H54 (cell line): ENCODE results near the gene APBB2.

Experiments used
- DNase-seq: peaks from one replicate; pipeline ENCODE4 v3.0.0; 2011; ENCODE audit warnings: low spot score, mixed read lengths; ENCODE audit not compliant: insufficient read length
- FAIRE-seq: peaks from 3 replicates; lab custom pipeline; 2011; peaks lifted over from hg19 to GRCh38; lab: Jason Lieb, UNC
- POLR2A ChIP-seq: IDR thresholded peaks from 2 replicates; pipeline ENCODE4 v1.6.1; 2011; ENCODE audit warnings: low read depth, mild to moderate bottlenecking, low read length

The APBB2 gene

DNA sequence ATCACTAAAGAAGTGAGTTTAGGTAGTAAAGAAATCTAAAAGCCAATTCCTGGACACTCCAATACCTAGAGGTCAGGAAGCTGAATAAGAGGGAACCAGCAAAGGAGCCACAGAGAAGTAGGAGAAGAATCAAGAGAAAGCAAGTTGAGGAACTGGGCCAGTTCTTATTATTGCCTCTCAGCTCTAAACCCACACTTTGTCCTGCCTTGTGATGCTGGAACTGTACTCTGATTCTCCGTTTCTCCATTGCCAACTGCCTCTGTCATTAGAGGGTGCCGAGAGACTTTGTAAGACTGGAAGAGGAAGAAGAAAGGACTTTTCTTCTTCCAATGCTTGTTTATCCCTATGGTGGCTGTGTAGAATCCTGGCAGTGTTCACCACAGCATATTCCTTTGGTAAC lies 426.0 kb downstream of the APBB2 start:
- no peak for TF ChIP-seq POLR2A
- FAIRE-seq, result no peak
- DNase-seq, result no peak

DNA sequence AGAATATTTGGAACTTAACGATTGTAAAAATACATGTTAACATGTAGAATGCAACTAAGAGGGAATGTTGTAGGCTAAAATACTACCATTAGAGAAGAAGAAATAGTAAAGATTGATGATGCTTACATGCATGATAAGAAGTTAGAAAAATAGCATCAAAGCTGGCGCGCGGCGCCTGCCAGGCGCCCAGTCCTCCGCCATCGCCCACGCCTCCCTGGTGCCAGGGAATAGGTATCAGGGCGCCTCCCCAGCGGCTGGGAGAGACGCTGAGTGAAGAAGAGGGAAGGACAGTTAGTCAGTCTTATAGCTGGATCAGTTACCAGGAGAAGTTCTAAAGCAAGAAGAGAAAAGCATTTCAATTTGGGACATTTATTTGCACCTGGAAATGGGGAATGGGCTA lies 428.6 kb downstream of the APBB2 start:
- no peak for TF ChIP-seq POLR2A
- no peak for FAIRE-seq
- DNase-seq, result no peak

DNA sequence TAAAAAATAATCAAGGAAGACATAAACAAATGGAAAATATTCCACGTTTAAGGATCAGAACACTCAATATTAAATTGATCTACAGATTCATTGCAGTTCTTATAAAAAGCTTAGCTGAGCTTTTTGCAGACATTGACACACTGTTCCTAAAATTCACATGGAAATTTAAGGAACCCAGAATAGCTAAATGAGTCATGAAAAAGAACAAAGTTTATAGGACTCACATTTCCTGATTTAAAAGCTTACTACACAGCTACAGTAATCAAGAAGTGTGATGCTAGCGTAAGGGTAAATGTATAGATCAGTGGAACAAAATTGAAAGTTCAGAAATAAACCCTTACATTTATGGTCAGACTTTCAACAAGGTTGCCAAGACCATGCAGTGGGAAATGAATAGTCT lies 431.5 kb downstream of the APBB2 start:
- no peak for TF ChIP-seq POLR2A
- DNase-seq (no peak), FAIRE-seq (no peak)

- DNase-seq (no peak), FAIRE-seq (no peak)
- no peak for TF ChIP-seq POLR2A
Measured at GRCh38 chr4:40778090-40778489, 436.3 kb downstream of the APBB2 start.

GRCh38 chr4:40769266-40769665 lies 445.1 kb downstream of the APBB2 start:
- no peak for TF ChIP-seq POLR2A
- DNase-seq (no peak), FAIRE-seq (no peak)

DNA sequence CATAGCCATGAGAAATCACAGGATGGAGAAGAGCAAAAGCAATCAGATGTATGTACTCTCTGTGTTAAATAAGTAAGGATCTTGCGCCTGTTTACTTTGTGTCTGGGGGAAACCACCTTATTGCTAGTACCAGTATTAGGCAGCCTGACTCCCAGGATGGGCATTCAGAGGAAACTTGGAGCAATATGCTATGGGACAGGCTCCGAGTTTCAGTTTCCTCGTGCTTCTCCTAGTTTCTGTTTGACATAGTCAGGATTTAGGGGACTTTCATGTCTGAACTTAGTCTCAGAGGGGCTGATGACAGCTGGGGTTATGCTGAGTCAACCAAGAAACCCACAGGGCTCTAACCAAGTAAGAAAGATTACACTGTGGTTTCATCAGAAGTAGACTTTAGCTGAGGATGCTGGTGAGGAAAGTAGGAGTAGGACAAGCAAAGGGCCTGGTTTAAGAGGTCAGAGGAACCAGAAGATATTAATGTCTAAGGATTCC lies 451.1 kb downstream of the APBB2 start:
- DNase-seq, result no peak
- FAIRE-seq, result no peak
- TF ChIP-seq POLR2A, result no peak
